K562 (cell line): Measurements from ENCODE around the gene HIP1R. TPM values are rescaled to one million over a fixed set of nuclear protein-coding genes. Genes with fewer than 3 reads are reported as not detected.

ENCODE experiments used
- ATAC-seq: fragments of 200-7000 bp; cut with Tn5 transposase; 3 replicates; pipeline ENCODE4 v1.9.1; 2020; ENCODE audit warnings: moderate library complexity
- BruUV-seq: library from RNA; stranded (reverse); fragments of 400-500 nt; replicated peaks from 2 replicates; lab custom pipeline; 2021; lab: Mats Ljungman, UMichigan
- CTCF ChIA-PET: fragments of 300-600 bp; formaldehyde crosslinking; extraction: SDS; loops from one replicate; lab custom pipeline; 2021; ENCODE audit warnings: low intra/inter-chr PET ratio; lab: Yijun Ruan, JAX
- POLR2A ChIA-PET: fragments of 300-600, 350-650 bp; sonication (Branson Sonifier 250); formaldehyde crosslinking; extraction: SDS; loops from one replicate; lab custom pipeline; 2021; ENCODE audit warnings: antibody characterized with exemption, inconsistent platforms; lab: Yijun Ruan, JAX
- DNase-seq, 4 experiments: peaks; one replicate each; pipeline versions ENCODE4 v3.0.0 to v3.0.0-alpha.2; 2011 to 2018; ENCODE audit warnings: low spot score in 3 of 4, mixed read lengths in 3 of 4; ENCODE audit errors: extremely low read depth in 1 of 4
- FAIRE-seq: peaks from 2 replicates; lab custom pipeline; 2011; peaks lifted over from hg19 to GRCh38; lab: Jason Lieb, UNC
- H2AFZ ChIP-seq: 2 replicates; pipeline ENCODE4 v1.6.0; 2011; ENCODE audit warnings: low read depth, low read length, control low read depth, inconsistent platforms
- H3K27ac ChIP-seq: fragments of 200-600 bp; 3 replicates; pipeline ENCODE4 v1.8.0; 2011; ENCODE audit warnings: low read depth, mild to moderate bottlenecking, control low read depth, inconsistent platforms, low read length, moderate library complexity, mixed read lengths; ENCODE audit errors: extremely low read depth
- H3K27me3 ChIP-seq, 2 experiments: fragments of 300-600 bp in 1 of 2; 2 replicates in 1 of 2; 3 replicates in 1 of 2; pipeline versions ENCODE4 v1.6.0 to v1.8.0; 2011; ENCODE audit warnings: inconsistent platforms in 2 of 2, low read length in 2 of 2, mild to moderate bottlenecking in 1 of 2, mixed read lengths in 1 of 2, moderate library complexity in 1 of 2; ENCODE audit not compliant: control insufficient read depth in 2 of 2, insufficient read depth in 2 of 2
- H3K36me3 ChIP-seq: fragments of 300-600 bp; 3 replicates; pipeline ENCODE4 v1.8.0; 2011; ENCODE audit warnings: mild to moderate bottlenecking, low read length, inconsistent platforms; ENCODE audit not compliant: control insufficient read depth, insufficient read depth
- H3K4me1 ChIP-seq, 2 experiments: fragments of 200-600 bp in 1 of 2; replicated peaks in 1 of 2; 2 replicates in 1 of 2; 3 replicates in 1 of 2; pipeline versions ENCODE4 v1.5.1 to v1.8.0; 2011; ENCODE audit warnings: inconsistent platforms in 2 of 2, low read length in 2 of 2, mild to moderate bottlenecking in 1 of 2, mixed read lengths in 1 of 2, moderate library complexity in 1 of 2; ENCODE audit not compliant: control insufficient read depth in 2 of 2, insufficient read depth in 2 of 2
- H3K4me2 ChIP-seq: 2 replicates; pipeline ENCODE4 v1.6.1; 2011; ENCODE audit warnings: low read length, control low read depth, inconsistent platforms, mixed read lengths; ENCODE audit not compliant: insufficient read depth
- H3K4me3 ChIP-seq: fragments of 200-600 bp; sonication (generic), shearing (Covaris generic); 2 replicates; pipeline ENCODE4 v1.5.1; 2016; ENCODE audit warnings: control low read depth, inconsistent platforms
- H3K79me2 ChIP-seq: fragments of 200-600 bp; 3 replicates; pipeline ENCODE4 v1.8.0; 2011; ENCODE audit warnings: low read length, inconsistent platforms; ENCODE audit not compliant: control insufficient read depth, insufficient read depth
- H3K9ac ChIP-seq, 2 experiments: 2 replicates each; pipeline versions ENCODE4 v1.6.0 to v1.6.1; 2011; ENCODE audit warnings: low read depth in 2 of 2, low read length in 2 of 2, control low read depth in 1 of 2, inconsistent platforms in 1 of 2, mild to moderate bottlenecking in 1 of 2, mixed read lengths in 1 of 2; ENCODE audit not compliant: insufficient read depth in 1 of 2
- H3K9me1 ChIP-seq: one replicate; pipeline ENCODE4 v1.6.0; 2011; ENCODE audit warnings: inconsistent platforms, mild to moderate bottlenecking, low read length, moderate library complexity; ENCODE audit not compliant: control insufficient read depth, insufficient read depth
- H3K9me3 ChIP-seq: replicated peaks from 2 replicates; pipeline ENCODE4 v1.5.1; 2011; ENCODE audit warnings: low read depth, low read length, inconsistent platforms; ENCODE audit not compliant: control insufficient read depth, insufficient read depth
- H4K20me1 ChIP-seq: replicated peaks from 2 replicates; pipeline ENCODE4 v1.6.1; 2011; ENCODE audit warnings: low read length, inconsistent platforms, mixed read lengths; ENCODE audit not compliant: control insufficient read depth, insufficient read depth
- FOXO4 ChIP-seq: fragments of 450-650 bp; formaldehyde crosslinking; IDR thresholded peaks from 2 replicates; pipeline ENCODE4 v1.4.0; 2020; ENCODE audit warnings: mild to moderate bottlenecking, moderate library complexity
- HBP1 ChIP-seq: fragments of 450-650 bp; formaldehyde crosslinking; IDR thresholded peaks from 2 replicates; pipeline ENCODE4 v1.4.0; 2022; ENCODE audit warnings: missing genetic modification characterization
- ILF3 ChIP-seq: fragments of 450-650 bp; IDR thresholded peaks from 2 replicates; pipeline ENCODE4 v1.6.1; 2018; ENCODE audit warnings: antibody characterized with exemption, mild to moderate bottlenecking, moderate library complexity, borderline replicate concordance
- IRF9 ChIP-seq: fragments of 450-650 bp; IDR thresholded peaks from 2 replicates; pipeline ENCODE4 v1.6.1; 2016; ENCODE audit warnings: missing biosample characterization, missing genetic modification characterization
- KDM5B ChIP-seq: fragments of 200-600 bp; sonication (generic); IDR thresholded peaks from 2 replicates; pipeline ENCODE4 v1.6.1; 2012; ENCODE audit warnings: low read depth, mild to moderate bottlenecking, moderate library complexity, low read length, control low read depth, inconsistent platforms; ENCODE audit not compliant: insufficient replicate concordance
- KLF13 ChIP-seq: fragments of 450-650 bp; IDR thresholded peaks from 2 replicates; pipeline ENCODE4 v1.6.1; 2016; ENCODE audit warnings: missing genetic modification characterization, low read depth, mild to moderate bottlenecking, missing compliant biosample characterization, moderate library complexity, borderline replicate concordance
- NFATC3 ChIP-seq: fragments of 450-650 bp; IDR thresholded peaks from 2 replicates; pipeline ENCODE4 v1.6.1; 2017; ENCODE audit warnings: mild to moderate bottlenecking
- NKRF ChIP-seq: fragments of 450-650 bp; IDR thresholded peaks from 2 replicates; pipeline ENCODE4 v1.6.1; 2016; ENCODE audit warnings: borderline replicate concordance
- PCBP1 ChIP-seq: fragments of 200-400 bp; formaldehyde crosslinking; IDR thresholded peaks from 2 replicates; pipeline ENCODE4 v1.6.1; 2018; ENCODE audit warnings: mild to moderate bottlenecking, low read depth, low read length; ENCODE audit not compliant: poor library complexity, severe bottlenecking
- POLR2B ChIP-seq: fragments of 450-650 bp; IDR thresholded peaks from 2 replicates; pipeline ENCODE4 v1.6.1; 2018; ENCODE audit warnings: low read depth; ENCODE audit not compliant: partially characterized antibody
- SMAD4 ChIP-seq: fragments of 250-450 bp; sonication (Bioruptor Pico); conservative IDR thresholded peaks from 2 replicates; pipeline ENCODE4 v1.8.0; 2021; ENCODE audit warnings: inconsistent platforms, mild to moderate bottlenecking, moderate library complexity
- SNRNP70 ChIP-seq: fragments of 200-400 bp; formaldehyde crosslinking; optimal IDR thresholded peaks from 2 replicates; pipeline ENCODE3; 2017; ENCODE audit warnings: low read depth, low read length
- ZBTB17 ChIP-seq: fragments of 450-650 bp; formaldehyde crosslinking; IDR thresholded peaks from 2 replicates; pipeline ENCODE4 v1.4.0; 2020; ENCODE audit warnings: mild to moderate bottlenecking
- ZNF146 ChIP-seq: IDR thresholded peaks from one replicate; pipeline ENCODE4 v1.6.1; 2018; ENCODE audit warnings: missing compliant biosample characterization; ENCODE audit not compliant: unreplicated experiment
- WGBS: fragments of 100-300 bp; shearing (Covaris generic); methylation state at CpG from one replicate; pipeline ENCODE4 v1.1.6; 2016; ENCODE audit warnings: low coverage, mixed read lengths; ENCODE audit not compliant: insufficient coverage; ENCODE audit errors: missing lambda C conversion rate; 5-methylcytosine and 5-hydroxymethylcytosine counted together
- in situ Hi-C: fragments of 300-500 bp; cut with MboI; formaldehyde crosslinking; loops from 4 replicates; pipeline ENCODE4 v1.15.0; 2018; ENCODE audit warnings: inconsistent platforms, mixed read lengths
- intact Hi-C: fragments of 100-400 bp; cut with micrococcal nuclease; formaldehyde crosslinking; loops from 2 replicates; pipeline ENCODE4 v1.14.2; 2022
- polyA plus RNA-seq, 8 experiments: library from polyadenylated mRNA; depleted of rRNA in 4 of 8; stranded (reverse) in 5 of 8; unstranded in 3 of 8; fragments of >200 nt; fragmentation: Nextera tagmentation in 2 of 8; fragmentation: Illumina TruSeq in 1 of 8; extraction: Ambion mirVana in 2 of 8; extraction: Trizol in 1 of 8; gene quantifications; 2 replicates each; pipeline versions ENCODE4 v1.2.1 to v1.2.3, GENCODE V29; 2011 to 2014; ENCODE audit warnings: inconsistent platforms in 1 of 8, missing spikeins in 1 of 8
- total RNA-seq, 7 experiments: library from RNA; depleted of rRNA in 6 of 7; stranded (reverse); fragments of >200 nt in 6 of 7; fragmentation: Illumina TruSeq in 2 of 7; extraction: Trizol in 2 of 7; gene quantifications; 2 replicates each; pipeline versions ENCODE4 v1.2.1 to v1.2.3, GENCODE V29; 2011 to 2021; ENCODE audit warnings: low replicate concordance in 1 of 7

The HIP1R gene
- total and polyA plus RNA-seq, 9 of the 15 experiments (the other 6 are each of a cell fraction or from before 2014, with no cell fraction given), result 0.15 to 31.0 (median 14.2) TPM

GRCh38 chr12:122869207-122869973 is 34.1 kb downstream of the HIP1R start:
- TF ChIP-seq HBP1 (CRISPR knock-in tag) (no peak), SNRNP70 (no peak), IRF9 (tag) (no peak), ZBTB17 (CRISPR knock-in tag) (no peak), KDM5B (no peak), POLR2B (no peak), NKRF (no peak), KLF13 (tag) (no peak), ZNF146 (CRISPR knock-in tag) (no peak), NFATC3 (no peak), FOXO4 (CRISPR knock-in tag) (no peak), SMAD4 (no peak), ILF3 (no peak), PCBP1 (no peak)
- Histone ChIP-seq H3K9me3 (no peaks in the 10 kb centered on the region), H3K36me3 (peaks cover 86% of the 10 kb centered on the region), H4K20me1 (peaks cover 38% of the 10 kb centered on the region), H3K4me3 (no peak overlapping the region), H2AFZ (no peak overlapping the region), H3K9me1 (no peaks in the 10 kb centered on the region), H3K27ac (no peak overlapping the region), H3K9ac (no peak overlapping the region), H3K79me2 (peaks cover 37% of the 10 kb centered on the region), H3K4me1 (peaks cover 5 to 42% of the 10 kb centered on the region in 2 experiments; a peak in 3 of 5 replicates), H3K27me3 (no peaks in the 10 kb centered on the region), H3K4me2 (no peak overlapping the region)
- ChIA-PET POLR2A (interaction anchor here (0.6 to 1.1 kb wide), 2 partner anchors 19 to 29 kb away, joined by 3 read pairs; no protein-coding TSS in a partner anchor), CTCF (no interaction called here)
- intact Hi-C loops, result no loop called here
- BruUV-seq, result no TSS peak
- ATAC-seq, result no peak
- FAIRE-seq, result no peak
- 94% methylated on average over 8 of the region's 8 CpGs for WGBS
- in situ Hi-C loops, result no loop called here
- DNase-seq, result no peak
